WTC11 (cell line): ENCODE measurements around the gene GRK6. TPM values are rescaled to one million over a fixed set of nuclear protein-coding genes. Genes with fewer than 3 reads are reported as not detected.

ENCODE experiments used
- CBFB ChIP-seq: sonication (generic); formaldehyde crosslinking; IDR thresholded peaks from 2 replicates; pipeline ENCODE4 v1.8.1; 2022; ENCODE audit warnings: mild to moderate bottlenecking, low read depth, missing genetic modification reagents
- CREB1 ChIP-seq: sonication (generic); formaldehyde crosslinking; IDR thresholded peaks from 2 replicates; pipeline ENCODE4 v1.8.0; 2023; ENCODE audit warnings: mild to moderate bottlenecking, missing genetic modification reagents
- ELF4 ChIP-seq: sonication (generic); formaldehyde crosslinking; IDR thresholded peaks from 2 replicates; pipeline ENCODE4 v1.8.1; 2022; ENCODE audit warnings: low read depth, mild to moderate bottlenecking, moderate library complexity, missing genetic modification reagents
- FOXP1 ChIP-seq: sonication (generic); formaldehyde crosslinking; IDR thresholded peaks from 2 replicates; pipeline ENCODE4 v1.8.0; 2022; ENCODE audit warnings: missing genetic modification reagents, mild to moderate bottlenecking, moderate library complexity, borderline replicate concordance
- GABPB1 ChIP-seq: sonication (generic); formaldehyde crosslinking; IDR thresholded peaks from 2 replicates; pipeline ENCODE4 v1.8.1; 2023; ENCODE audit warnings: mild to moderate bottlenecking, missing genetic modification reagents
- GRHL2 ChIP-seq: fragments of 250-450 bp; sonication (Bioruptor Pico); IDR thresholded peaks from 2 replicates; pipeline ENCODE4 v1.8.0; 2022; ENCODE audit warnings: mild to moderate bottlenecking, moderate library complexity; ENCODE audit not compliant: insufficient replicate concordance, severe bottlenecking
- GTF2I ChIP-seq: fragments of 250-450 bp; sonication (Bioruptor Pico); conservative IDR thresholded peaks from 2 replicates; pipeline ENCODE4 v1.4.0; 2021; ENCODE audit warnings: mild to moderate bottlenecking
- KAT7 ChIP-seq: sonication (generic); formaldehyde crosslinking; IDR thresholded peaks from 2 replicates; pipeline ENCODE4 v1.8.1; 2023; ENCODE audit warnings: missing genetic modification reagents, mild to moderate bottlenecking, borderline replicate concordance
- MYBL2 ChIP-seq: sonication (generic); formaldehyde crosslinking; IDR thresholded peaks from 2 replicates; pipeline ENCODE4 v1.8.1; 2023; ENCODE audit warnings: mild to moderate bottlenecking, moderate library complexity, missing genetic modification reagents
- NFE2L1 ChIP-seq: sonication (generic); formaldehyde crosslinking; IDR thresholded peaks from 2 replicates; pipeline ENCODE4 v1.8.1; 2023; ENCODE audit warnings: missing genetic modification reagents
- NR3C1 ChIP-seq: sonication (generic); formaldehyde crosslinking; conservative IDR thresholded peaks from 2 replicates; pipeline ENCODE4 v1.8.1; 2023; ENCODE audit warnings: low read depth, mild to moderate bottlenecking, missing genetic modification reagents
- PRRX2 ChIP-seq: fragments of 250-450 bp; sonication (Bioruptor Pico); IDR thresholded peaks from 2 replicates; pipeline ENCODE4 v1.8.0; 2021; ENCODE audit warnings: mild to moderate bottlenecking
- TCF7 ChIP-seq: sonication (generic); formaldehyde crosslinking; IDR thresholded peaks from 2 replicates; pipeline ENCODE4 v1.8.0; 2022; ENCODE audit warnings: mild to moderate bottlenecking, low read depth, missing genetic modification reagents, moderate library complexity
- TEAD1 ChIP-seq: sonication (generic); formaldehyde crosslinking; IDR thresholded peaks from 2 replicates; pipeline ENCODE4 v1.8.0; 2022; ENCODE audit warnings: mild to moderate bottlenecking, missing genetic modification reagents
- TP53 ChIP-seq: sonication (generic); formaldehyde crosslinking; IDR thresholded peaks from 2 replicates; pipeline ENCODE4 v1.8.1; 2023; ENCODE audit warnings: mild to moderate bottlenecking, missing genetic modification reagents
- ZBTB21 ChIP-seq: sonication (generic); formaldehyde crosslinking; IDR thresholded peaks from 2 replicates; pipeline ENCODE4 v1.8.1; 2023; ENCODE audit warnings: mild to moderate bottlenecking, missing genetic modification reagents, borderline replicate concordance
- ZNF219 ChIP-seq: sonication (generic); formaldehyde crosslinking; IDR thresholded peaks from 2 replicates; pipeline ENCODE4 v1.8.0; 2023; ENCODE audit warnings: missing genetic modification reagents, mild to moderate bottlenecking, borderline replicate concordance
- ZNF232 ChIP-seq: sonication (generic); formaldehyde crosslinking; IDR thresholded peaks from 2 replicates; pipeline ENCODE4 v1.8.0; 2022; ENCODE audit warnings: mild to moderate bottlenecking, missing genetic modification reagents
- ZNF396 ChIP-seq: fragments of 250-450 bp; sonication (Bioruptor Pico); IDR thresholded peaks from 2 replicates; pipeline ENCODE4 v1.8.0; 2021; ENCODE audit warnings: mild to moderate bottlenecking, moderate library complexity, borderline replicate concordance
- ZNF416 ChIP-seq: fragments of 250-450 bp; sonication (Bioruptor Pico); IDR thresholded peaks from 2 replicates; pipeline ENCODE4 v1.9.0; 2021; ENCODE audit warnings: mild to moderate bottlenecking, inconsistent platforms
- ZNF671 ChIP-seq: fragments of 250-450 bp; sonication (Bioruptor Pico); IDR thresholded peaks from 2 replicates; pipeline ENCODE4 v1.8.0; 2021; ENCODE audit warnings: mild to moderate bottlenecking
- total RNA-seq: library from RNA; stranded (reverse); gene quantifications from 3 replicates; pipeline ENCODE4 v1.2.3, GENCODE V29; 2021
- TF ChIP-seq, protein P1 (sequence below): sonication (generic); formaldehyde crosslinking; IDR thresholded peaks from 2 replicates; pipeline ENCODE4 v1.8.1; 2022; ENCODE audit warnings: low read depth, mild to moderate bottlenecking, moderate library complexity, missing genetic modification reagents, borderline replicate concordance
- TF ChIP-seq, protein P2 (sequence below): fragments of 250-450 bp; sonication (Bioruptor Pico); IDR thresholded peaks from 2 replicates; pipeline ENCODE4 v1.9.0; 2021; ENCODE audit warnings: mild to moderate bottlenecking
- TF ChIP-seq, protein P3 (sequence below): sonication (generic); formaldehyde crosslinking; IDR thresholded peaks from 2 replicates; pipeline ENCODE4 v1.8.1; 2022; ENCODE audit warnings: mild to moderate bottlenecking, missing genetic modification reagents, moderate library complexity, borderline replicate concordance
- TF ChIP-seq, protein P4 (sequence below): sonication (generic); formaldehyde crosslinking; IDR thresholded peaks from 2 replicates; pipeline ENCODE4 v1.8.1; 2022; ENCODE audit warnings: mild to moderate bottlenecking, moderate library complexity, missing genetic modification reagents
- TF ChIP-seq, protein P5 (sequence below): fragments of 250-450 bp; sonication (Bioruptor Pico); IDR thresholded peaks from 2 replicates; pipeline ENCODE4 v1.9.0; 2021; ENCODE audit warnings: moderate library complexity, mild to moderate bottlenecking, inconsistent platforms, borderline replicate concordance
- TF ChIP-seq, protein P6 (sequence below): sonication (generic); formaldehyde crosslinking; IDR thresholded peaks from 2 replicates; pipeline ENCODE4 v1.8.0; 2023; ENCODE audit warnings: mild to moderate bottlenecking, missing genetic modification reagents
- TF ChIP-seq, protein P7 (sequence below): sonication (generic); formaldehyde crosslinking; IDR thresholded peaks from 2 replicates; pipeline ENCODE4 v1.8.1; 2023; ENCODE audit warnings: mild to moderate bottlenecking, missing genetic modification reagents

The GRK6 gene
- total RNA-seq, 1 experiment from 2014 or later = 69.2 TPM

DNA sequence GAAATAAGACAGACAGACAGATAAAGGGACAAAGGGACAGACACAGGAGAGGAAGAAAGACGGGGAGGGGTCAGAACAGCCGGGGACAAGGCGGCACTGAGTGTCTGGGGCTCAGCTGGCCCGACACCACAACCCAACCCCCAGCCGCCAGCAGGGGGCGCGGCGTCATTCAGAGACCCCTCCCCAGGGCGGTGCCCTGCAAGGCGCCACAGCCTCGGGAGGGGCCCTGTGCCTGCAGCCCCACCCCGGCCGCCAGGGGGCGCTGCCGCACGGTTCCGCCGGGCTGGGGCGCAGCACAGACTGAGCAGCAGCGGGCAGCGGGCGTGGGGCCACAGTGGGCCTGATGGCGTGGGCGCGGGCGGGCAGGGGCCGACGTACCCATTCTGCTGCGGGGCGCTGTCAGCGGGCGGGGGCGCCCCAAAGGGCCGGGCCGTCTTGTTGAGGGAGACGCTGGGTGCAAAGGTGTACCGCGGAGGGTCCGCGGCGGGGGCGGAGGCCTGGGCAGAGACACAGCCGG lies 65.0 kb downstream of the GRK6 start (continued):
- TF ChIP-seq ZNF416 (CRISPR knock-in tag) = no peak
- TF ChIP-seq GTF2I = no peak
- no peak for TF ChIP-seq NFE2L1 (CRISPR knock-in tag)
- no peak for TF ChIP-seq ELF4
- TF ChIP-seq, protein P1, sequence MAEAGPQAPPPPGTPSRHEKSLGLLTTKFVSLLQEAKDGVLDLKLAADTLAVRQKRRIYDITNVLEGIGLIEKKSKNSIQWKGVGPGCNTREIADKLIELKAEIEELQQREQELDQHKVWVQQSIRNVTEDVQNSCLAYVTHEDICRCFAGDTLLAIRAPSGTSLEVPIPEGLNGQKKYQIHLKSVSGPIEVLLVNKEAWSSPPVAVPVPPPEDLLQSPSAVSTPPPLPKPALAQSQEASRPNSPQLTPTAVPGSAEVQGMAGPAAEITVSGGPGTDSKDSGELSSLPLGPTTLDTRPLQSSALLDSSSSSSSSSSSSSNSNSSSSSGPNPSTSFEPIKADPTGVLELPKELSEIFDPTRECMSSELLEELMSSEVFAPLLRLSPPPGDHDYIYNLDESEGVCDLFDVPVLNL (CRISPR knock-in tag) = no peak
- no peak for TF ChIP-seq ZNF219
- peak; percentile 67; the same call in 1 of the 2 replicates for TF ChIP-seq TEAD1 (CRISPR knock-in tag)
- TF ChIP-seq, protein P2, sequence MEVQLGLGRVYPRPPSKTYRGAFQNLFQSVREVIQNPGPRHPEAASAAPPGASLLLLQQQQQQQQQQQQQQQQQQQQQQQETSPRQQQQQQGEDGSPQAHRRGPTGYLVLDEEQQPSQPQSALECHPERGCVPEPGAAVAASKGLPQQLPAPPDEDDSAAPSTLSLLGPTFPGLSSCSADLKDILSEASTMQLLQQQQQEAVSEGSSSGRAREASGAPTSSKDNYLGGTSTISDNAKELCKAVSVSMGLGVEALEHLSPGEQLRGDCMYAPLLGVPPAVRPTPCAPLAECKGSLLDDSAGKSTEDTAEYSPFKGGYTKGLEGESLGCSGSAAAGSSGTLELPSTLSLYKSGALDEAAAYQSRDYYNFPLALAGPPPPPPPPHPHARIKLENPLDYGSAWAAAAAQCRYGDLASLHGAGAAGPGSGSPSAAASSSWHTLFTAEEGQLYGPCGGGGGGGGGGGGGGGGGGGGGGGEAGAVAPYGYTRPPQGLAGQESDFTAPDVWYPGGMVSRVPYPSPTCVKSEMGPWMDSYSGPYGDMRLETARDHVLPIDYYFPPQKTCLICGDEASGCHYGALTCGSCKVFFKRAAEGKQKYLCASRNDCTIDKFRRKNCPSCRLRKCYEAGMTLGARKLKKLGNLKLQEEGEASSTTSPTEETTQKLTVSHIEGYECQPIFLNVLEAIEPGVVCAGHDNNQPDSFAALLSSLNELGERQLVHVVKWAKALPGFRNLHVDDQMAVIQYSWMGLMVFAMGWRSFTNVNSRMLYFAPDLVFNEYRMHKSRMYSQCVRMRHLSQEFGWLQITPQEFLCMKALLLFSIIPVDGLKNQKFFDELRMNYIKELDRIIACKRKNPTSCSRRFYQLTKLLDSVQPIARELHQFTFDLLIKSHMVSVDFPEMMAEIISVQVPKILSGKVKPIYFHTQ (CRISPR knock-in tag) = no peak
- TF ChIP-seq TP53 (CRISPR knock-in tag) = no peak
- TF ChIP-seq, protein P3, sequence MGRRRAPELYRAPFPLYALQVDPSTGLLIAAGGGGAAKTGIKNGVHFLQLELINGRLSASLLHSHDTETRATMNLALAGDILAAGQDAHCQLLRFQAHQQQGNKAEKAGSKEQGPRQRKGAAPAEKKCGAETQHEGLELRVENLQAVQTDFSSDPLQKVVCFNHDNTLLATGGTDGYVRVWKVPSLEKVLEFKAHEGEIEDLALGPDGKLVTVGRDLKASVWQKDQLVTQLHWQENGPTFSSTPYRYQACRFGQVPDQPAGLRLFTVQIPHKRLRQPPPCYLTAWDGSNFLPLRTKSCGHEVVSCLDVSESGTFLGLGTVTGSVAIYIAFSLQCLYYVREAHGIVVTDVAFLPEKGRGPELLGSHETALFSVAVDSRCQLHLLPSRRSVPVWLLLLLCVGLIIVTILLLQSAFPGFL = no peak
- TF ChIP-seq NR3C1 (CRISPR knock-in tag) = no peak
- no peak for TF ChIP-seq CBFB (CRISPR knock-in tag)
- TF ChIP-seq PRRX2 (CRISPR knock-in tag) = no peak
- TF ChIP-seq GABPB1 (CRISPR knock-in tag) = peak; percentile 41; the same call in 1 of the 2 replicates
- no peak for TF ChIP-seq ZNF671
- no peak for TF ChIP-seq KAT7 (CRISPR knock-in tag)
- TF ChIP-seq TCF7 (CRISPR knock-in tag) = no peak
- TF ChIP-seq, protein P4, sequence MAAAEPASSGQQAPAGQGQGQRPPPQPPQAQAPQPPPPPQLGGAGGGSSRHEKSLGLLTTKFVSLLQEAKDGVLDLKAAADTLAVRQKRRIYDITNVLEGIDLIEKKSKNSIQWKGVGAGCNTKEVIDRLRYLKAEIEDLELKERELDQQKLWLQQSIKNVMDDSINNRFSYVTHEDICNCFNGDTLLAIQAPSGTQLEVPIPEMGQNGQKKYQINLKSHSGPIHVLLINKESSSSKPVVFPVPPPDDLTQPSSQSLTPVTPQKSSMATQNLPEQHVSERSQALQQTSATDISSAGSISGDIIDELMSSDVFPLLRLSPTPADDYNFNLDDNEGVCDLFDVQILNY (CRISPR knock-in tag) = peak; percentile 75; the same call in 1 of the 2 replicates
- no peak for TF ChIP-seq CREB1 (CRISPR knock-in tag)
- TF ChIP-seq GRHL2 (CRISPR knock-in tag) = no peak
- TF ChIP-seq ZNF232 (CRISPR knock-in tag) = no peak
- TF ChIP-seq, protein P5, sequence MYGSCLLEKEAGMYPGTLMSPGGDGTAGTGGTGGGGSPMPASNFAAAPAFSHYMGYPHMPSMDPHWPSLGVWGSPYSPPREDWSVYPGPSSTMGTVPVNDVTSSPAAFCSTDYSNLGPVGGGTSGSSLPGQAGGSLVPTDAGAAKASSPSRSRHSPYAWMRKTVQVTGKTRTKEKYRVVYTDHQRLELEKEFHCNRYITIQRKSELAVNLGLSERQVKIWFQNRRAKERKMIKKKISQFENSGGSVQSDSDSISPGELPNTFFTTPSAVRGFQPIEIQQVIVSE = no peak
- TF ChIP-seq FOXP1 (CRISPR knock-in tag) = 0 out of 2 replicates have a peak, but pooled peaks have one; percentile 20
- no peak for TF ChIP-seq MYBL2
- no peak for TF ChIP-seq ZNF396 (CRISPR knock-in tag)
- TF ChIP-seq, protein P6, sequence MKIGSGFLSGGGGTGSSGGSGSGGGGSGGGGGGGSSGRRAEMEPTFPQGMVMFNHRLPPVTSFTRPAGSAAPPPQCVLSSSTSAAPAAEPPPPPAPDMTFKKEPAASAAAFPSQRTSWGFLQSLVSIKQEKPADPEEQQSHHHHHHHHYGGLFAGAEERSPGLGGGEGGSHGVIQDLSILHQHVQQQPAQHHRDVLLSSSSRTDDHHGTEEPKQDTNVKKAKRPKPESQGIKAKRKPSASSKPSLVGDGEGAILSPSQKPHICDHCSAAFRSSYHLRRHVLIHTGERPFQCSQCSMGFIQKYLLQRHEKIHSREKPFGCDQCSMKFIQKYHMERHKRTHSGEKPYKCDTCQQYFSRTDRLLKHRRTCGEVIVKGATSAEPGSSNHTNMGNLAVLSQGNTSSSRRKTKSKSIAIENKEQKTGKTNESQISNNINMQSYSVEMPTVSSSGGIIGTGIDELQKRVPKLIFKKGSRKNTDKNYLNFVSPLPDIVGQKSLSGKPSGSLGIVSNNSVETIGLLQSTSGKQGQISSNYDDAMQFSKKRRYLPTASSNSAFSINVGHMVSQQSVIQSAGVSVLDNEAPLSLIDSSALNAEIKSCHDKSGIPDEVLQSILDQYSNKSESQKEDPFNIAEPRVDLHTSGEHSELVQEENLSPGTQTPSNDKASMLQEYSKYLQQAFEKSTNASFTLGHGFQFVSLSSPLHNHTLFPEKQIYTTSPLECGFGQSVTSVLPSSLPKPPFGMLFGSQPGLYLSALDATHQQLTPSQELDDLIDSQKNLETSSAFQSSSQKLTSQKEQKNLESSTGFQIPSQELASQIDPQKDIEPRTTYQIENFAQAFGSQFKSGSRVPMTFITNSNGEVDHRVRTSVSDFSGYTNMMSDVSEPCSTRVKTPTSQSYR = no peak
- TF ChIP-seq, protein P7, sequence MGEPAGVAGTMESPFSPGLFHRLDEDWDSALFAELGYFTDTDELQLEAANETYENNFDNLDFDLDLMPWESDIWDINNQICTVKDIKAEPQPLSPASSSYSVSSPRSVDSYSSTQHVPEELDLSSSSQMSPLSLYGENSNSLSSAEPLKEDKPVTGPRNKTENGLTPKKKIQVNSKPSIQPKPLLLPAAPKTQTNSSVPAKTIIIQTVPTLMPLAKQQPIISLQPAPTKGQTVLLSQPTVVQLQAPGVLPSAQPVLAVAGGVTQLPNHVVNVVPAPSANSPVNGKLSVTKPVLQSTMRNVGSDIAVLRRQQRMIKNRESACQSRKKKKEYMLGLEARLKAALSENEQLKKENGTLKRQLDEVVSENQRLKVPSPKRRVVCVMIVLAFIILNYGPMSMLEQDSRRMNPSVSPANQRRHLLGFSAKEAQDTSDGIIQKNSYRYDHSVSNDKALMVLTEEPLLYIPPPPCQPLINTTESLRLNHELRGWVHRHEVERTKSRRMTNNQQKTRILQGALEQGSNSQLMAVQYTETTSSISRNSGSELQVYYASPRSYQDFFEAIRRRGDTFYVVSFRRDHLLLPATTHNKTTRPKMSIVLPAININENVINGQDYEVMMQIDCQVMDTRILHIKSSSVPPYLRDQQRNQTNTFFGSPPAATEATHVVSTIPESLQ (CRISPR knock-in tag) = no peak
- no peak for TF ChIP-seq ZBTB21 (CRISPR knock-in tag)
